HG02884 (cell line): ENCODE measurements around the gene CTXN2.
A peak's percentile ranks its signal among the peaks of the same experiment; 100 is the strongest.

ENCODE experiments used
- ATAC-seq: cut with Tn5 transposase; IDR thresholded peaks from one replicate; pipeline ENCODE4 v1.9.1; 2021; ENCODE audit warnings: mild to moderate bottlenecking, moderate library complexity; ENCODE audit not compliant: unreplicated experiment

The CTXN2 gene

GRCh38 chr15:48191574-48192225, at the start of gene CTXN2:
Gene CTXN2 (plus strand): TSS chr15:48191665. CDS start chr15:48201301, 9,636 bp downstream.
- no peak for ATAC-seq

DNA sequence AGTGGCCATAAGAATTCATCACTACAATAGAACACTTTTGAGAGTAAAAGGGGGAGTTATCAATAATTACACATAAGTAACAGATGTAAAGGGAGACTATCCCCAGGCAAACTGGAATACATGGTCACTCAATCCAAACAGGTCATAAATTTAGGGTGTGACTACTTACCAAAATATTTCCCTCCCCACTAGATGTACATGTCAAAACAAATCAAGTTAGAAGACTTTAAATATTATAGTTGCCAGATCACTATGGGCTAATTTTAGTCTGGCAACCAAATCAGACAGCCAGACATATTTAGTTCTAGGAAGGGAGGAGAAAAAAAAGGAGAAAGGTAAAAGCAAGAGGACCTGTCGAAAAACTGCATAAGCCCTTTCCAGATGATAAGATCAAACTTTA, 47.6 kb upstream of the CTXN2 start:
- no peak for ATAC-seq

DNA sequence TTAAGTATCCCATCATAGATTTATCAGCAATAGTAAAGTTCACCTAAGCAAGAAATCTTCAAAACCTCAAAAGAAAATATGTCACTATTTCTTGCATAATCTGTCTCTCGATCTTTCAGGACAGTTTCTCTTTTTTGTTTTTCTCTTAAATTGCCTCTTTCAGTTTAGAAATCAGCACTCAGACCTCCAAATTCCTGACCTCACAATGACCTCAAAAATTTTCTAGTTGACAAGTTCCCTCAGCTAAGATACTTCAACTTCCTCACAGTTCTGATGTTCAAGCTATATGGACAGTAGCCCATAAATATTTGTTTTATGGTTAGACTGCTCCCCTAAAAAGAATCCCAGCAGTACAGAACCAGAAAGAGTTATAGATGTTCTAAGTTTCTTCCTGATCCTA, 46.6 kb upstream of the CTXN2 start:
- peak; percentile 74 for ATAC-seq

DNA sequence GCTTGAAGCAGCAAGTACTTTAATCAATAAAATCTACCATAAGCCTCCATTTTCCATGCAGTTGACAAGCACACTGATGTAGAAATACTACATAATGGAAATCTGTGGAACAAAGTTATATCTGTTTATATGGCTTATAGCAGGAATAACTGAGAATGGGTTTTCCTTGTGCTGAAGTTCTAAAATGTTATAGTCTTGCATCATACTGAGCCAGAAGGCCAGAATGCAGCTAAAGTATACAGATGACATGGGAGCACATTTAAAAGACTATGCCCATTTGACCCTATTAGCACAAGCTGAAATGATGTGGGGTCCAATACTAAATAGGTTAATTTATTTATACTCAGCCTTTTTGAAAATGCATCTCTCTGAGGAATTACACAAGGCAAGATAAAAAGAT, 45.5 kb upstream of the CTXN2 start:
- no peak for ATAC-seq

DNA sequence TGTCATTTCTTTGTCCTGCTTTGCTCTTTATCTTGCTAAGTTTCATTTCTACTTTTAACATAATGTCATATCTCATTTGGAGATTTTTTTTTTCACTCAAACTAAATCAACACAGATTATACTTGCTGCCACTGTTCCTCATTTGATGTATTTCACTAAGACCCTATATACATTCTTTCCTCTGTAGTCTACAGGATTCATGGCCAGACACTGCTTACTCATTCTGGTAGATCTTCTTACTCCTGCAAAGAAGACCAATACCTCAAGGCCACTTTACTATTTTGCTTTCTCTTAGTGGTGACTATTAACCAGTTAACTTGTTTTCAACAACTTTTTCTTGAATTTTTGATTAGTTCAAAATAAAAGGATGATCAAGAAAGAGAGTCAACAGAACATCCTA, 44.1 kb upstream of the CTXN2 start:
- no peak for ATAC-seq

- ATAC-seq = no peak
Measured at GRCh38 chr15:48149858-48150257, 41.6 kb upstream of the CTXN2 start.

- no peak for ATAC-seq
Measured at GRCh38 chr15:48153526-48153925, 37.9 kb upstream of the CTXN2 start.

DNA sequence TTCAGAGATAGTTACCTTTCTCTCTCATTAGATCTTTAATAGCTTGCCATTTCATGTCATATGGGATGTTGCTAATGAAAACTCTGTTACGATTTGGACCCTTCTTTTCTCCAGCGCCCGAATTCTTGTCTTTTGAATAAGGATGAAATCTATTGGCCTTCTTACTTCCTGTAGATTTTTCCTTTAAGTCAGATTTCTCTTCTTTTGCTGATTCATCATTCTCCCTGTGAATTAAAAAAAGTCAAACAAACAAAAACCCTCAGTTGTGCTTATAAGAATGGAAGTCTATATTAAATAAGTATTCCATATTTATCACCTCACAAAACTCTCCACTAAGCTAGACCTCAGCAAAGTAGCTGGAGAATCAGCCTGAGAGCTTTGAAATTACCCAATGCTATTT, 22.8 kb upstream of the CTXN2 start:
- ATAC-seq = no peak

DNA sequence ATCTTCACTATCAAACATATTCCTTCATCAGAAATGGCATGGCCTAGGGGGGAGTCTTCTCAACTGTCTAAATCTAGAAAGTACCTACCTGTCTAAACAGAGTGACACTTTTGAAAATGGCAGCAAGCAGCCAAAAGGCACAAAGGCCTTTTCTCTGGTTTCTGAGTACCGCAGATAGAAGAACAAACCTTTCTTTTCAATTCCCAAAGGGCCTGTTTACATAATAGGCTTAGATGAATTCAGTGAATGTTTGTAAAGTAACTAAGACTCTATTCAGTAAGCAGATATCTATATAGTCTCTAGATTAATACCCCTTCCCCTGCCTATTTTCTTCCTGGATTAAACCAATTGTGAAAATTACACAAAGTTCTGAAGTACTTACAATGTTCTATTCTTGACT, 20.5 kb upstream of the CTXN2 start:
- no peak for ATAC-seq

DNA sequence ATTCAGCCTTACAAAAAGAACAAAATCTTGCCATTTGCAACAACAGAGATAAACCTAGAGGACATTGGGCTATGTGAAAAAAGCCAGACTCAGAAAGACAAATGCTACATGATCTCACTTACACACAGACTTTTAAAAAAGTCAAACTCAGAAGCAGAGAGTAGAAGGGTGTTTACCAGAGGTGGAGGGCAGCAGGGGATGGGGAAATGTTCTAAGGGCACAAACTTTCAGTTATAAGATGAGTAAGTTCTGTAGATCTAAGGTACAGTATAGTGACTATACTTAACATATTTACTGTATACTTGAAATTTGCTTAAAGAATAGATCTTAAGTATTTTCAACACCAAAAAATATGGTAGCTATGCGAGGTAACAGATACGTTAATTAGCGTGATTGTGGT, 16.3 kb upstream of the CTXN2 start:
- no peak for ATAC-seq

- ATAC-seq = no peak
Measured at GRCh38 chr15:48176112-48176511, 15.4 kb upstream of the CTXN2 start.

- ATAC-seq = no peak
Measured at GRCh38 chr15:48176957-48177356, 14.5 kb upstream of the CTXN2 start.

DNA sequence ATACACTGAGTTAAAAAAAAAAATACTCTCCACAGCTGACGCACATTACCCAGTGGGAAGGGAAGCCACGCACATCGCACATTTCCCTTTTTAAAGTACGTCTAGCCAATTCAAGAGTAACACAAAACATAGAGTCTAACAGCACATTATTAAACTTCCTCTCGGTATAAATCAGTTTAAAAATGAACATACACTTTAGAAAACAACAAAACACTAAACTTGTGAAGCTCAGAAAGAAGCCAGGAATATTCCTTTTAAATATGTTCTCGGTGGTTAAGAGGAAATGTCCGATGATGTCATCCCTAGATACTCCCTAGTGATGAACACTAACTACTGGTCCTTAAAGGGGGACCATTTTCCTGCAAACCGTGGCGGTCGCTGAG, 14.1 kb upstream of the CTXN2 start:
- peak; percentile 63 for ATAC-seq

GRCh38 chr15:48177766-48178647, 13.5 kb upstream of the CTXN2 start, which contains the start of gene MYEF2:
Gene MYEF2 (minus strand): TSS chr15:48178295. CDS start chr15:48178237, 58 bp downstream.
- peak; percentile 76 for ATAC-seq

GRCh38 chr15:48178648-48178931, 12.9 kb upstream of the CTXN2 start:
- ATAC-seq = no peak

DNA sequence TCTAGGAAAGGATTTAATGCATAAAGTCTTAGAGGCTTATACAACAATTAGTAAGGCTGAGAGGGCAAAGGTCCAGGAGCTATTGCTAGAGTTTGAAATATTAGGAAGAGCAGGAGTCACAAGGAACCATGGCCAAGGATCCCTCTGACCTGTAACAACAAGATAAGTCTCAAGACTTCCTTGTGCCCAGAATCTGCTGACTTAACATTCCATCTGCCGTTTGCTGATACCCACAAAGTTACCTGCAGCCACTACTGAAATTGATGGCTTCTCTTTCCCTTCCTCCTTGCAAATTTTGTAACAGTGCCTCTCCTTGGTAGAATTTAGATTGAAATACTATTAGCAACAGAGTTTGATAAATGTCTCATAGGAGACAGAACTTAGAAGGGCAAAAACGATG, 8.7 kb upstream of the CTXN2 start:
- ATAC-seq = no peak

DNA sequence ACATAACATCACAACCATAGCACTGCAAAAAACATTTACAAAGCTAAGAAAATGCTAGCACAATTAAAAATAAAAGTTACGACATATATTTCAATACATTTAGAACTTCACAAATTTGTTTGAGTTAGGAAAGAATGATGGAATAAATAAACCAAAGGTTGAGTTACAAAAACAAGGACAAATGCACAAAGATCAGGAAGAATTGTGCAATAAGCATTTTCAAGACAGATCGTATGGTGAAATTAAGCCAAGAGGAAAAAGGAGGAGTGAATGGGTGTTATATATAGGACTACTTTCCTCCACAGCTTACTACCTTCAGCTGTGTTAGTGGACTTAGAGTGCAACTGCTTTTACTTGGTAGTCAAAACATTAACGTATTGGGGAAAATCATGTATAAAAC, 5.9 kb upstream of the CTXN2 start:
- no peak for ATAC-seq

- ATAC-seq = no peak
Measured at GRCh38 chr15:48186271-48186670, 5.2 kb upstream of the CTXN2 start.

DNA sequence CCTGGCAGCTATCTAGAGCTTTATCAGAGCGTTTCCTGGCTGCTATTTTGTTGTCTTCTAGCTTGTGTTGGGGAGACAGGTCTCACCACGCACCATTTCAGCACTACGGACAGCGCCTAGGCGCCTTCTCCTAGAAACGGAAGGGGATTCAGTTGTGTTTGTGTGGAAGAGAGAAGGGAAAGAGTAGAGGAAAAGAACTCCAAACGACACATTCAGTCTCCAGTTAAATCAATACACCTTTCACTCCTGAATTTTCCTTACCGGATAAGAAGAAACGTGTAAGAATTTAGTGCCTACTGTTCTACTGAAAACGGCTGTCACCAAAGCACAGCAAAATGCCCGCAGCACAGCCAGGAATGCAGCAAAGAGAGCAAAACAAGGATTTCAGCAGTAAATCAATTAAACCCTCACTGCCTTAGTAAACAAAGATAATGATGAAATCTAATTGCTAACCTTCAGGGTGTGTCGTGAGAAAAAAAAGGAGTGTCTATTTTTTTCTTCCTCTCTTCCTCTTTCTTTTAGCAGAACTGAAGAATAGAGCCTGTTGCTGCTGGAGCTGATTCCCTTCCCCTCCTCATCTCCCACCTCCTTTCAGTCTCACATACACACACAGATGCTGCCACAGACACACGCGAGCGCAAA, 412 bp upstream of the CTXN2 start:
- ATAC-seq = no peak

GRCh38 chr15:48202068-48202467, 10.6 kb downstream of the CTXN2 start:
- ATAC-seq = no peak

- ATAC-seq = no peak
Measured at GRCh38 chr15:48205981-48206380, 14.5 kb downstream of the CTXN2 start, which contains the start of gene SLC12A1. Gene SLC12A1 (plus strand): TSS chr15:48206302. CDS start chr15:48207720, 1,418 bp downstream.

- ATAC-seq = no peak
Measured at GRCh38 chr15:48221261-48221660, 29.8 kb downstream of the CTXN2 start.
